GM19452 (cell line): Measurements from ENCODE around the gene POU6F2.
"Not testable (repeated sequence)": the region's sequence is repeated elsewhere in the genome, so short reads cannot be mapped to it uniquely, and the experiment has no call there.

Source experiments
- ATAC-seq: cut with Tn5 transposase; IDR thresholded peaks from one replicate; pipeline ENCODE4 v1.9.1; 2021; ENCODE audit not compliant: unreplicated experiment

Gene POU6F2

GRCh38 chr7:39339591-39339990 is 361.9 kb downstream of the POU6F2 start:
- no peak for ATAC-seq

- no peak for ATAC-seq
Observed at GRCh38 chr7:39341083-39341482, 363.4 kb downstream of the POU6F2 start.

- ATAC-seq, result no peak
Observed at GRCh38 chr7:39342763-39343162, 365.1 kb downstream of the POU6F2 start.

GRCh38 chr7:39349452-39350123 is 371.9 kb downstream of the POU6F2 start:
- ATAC-seq, result no peak

- no peak for ATAC-seq
Observed at GRCh38 chr7:39353615-39354376, 376.1 kb downstream of the POU6F2 start.

GRCh38 chr7:39355664-39356063 is 378.0 kb downstream of the POU6F2 start:
- ATAC-seq, result no peak

- no peak for ATAC-seq
Observed at GRCh38 chr7:39356172-39356925, 378.6 kb downstream of the POU6F2 start.

- ATAC-seq, result no peak
Observed at GRCh38 chr7:39357648-39358047, 379.9 kb downstream of the POU6F2 start.

GRCh38 chr7:39360038-39360437 is 382.3 kb downstream of the POU6F2 start:
- peak; percentile 60 for ATAC-seq

GRCh38 chr7:39360766-39361165 is 383.1 kb downstream of the POU6F2 start:
- ATAC-seq, result no peak

- no peak for ATAC-seq
Observed at GRCh38 chr7:39365751-39366295, 388.1 kb downstream of the POU6F2 start.

- ATAC-seq, result no peak
Observed at GRCh38 chr7:39367451-39367850, 389.7 kb downstream of the POU6F2 start.

GRCh38 chr7:39367943-39368342 is 390.2 kb downstream of the POU6F2 start:
- no peak for ATAC-seq

- ATAC-seq, result no peak
Observed at GRCh38 chr7:39372383-39372782, 394.7 kb downstream of the POU6F2 start.

GRCh38 chr7:39374436-39375040 is 396.8 kb downstream of the POU6F2 start:
- ATAC-seq, result no peak

GRCh38 chr7:39375047-39375873 is 397.6 kb downstream of the POU6F2 start:
- no peak for ATAC-seq

GRCh38 chr7:39375874-39376190 is 398.1 kb downstream of the POU6F2 start:
- ATAC-seq, result no peak

GRCh38 chr7:39376881-39377280 is 399.2 kb downstream of the POU6F2 start:
- not testable (repeated sequence) for ATAC-seq

- no peak for ATAC-seq
Observed at GRCh38 chr7:39379416-39379815, 401.7 kb downstream of the POU6F2 start.

- ATAC-seq, result no peak
Observed at GRCh38 chr7:39383136-39383535, 405.4 kb downstream of the POU6F2 start.
